Parathyroid adenoma (tissue), 2 donors: ENCODE results near the gene ALPP.

ENCODE experiments used
- H2AFZ ChIP-seq: fragments of 300-600 bp; sonication (generic); one replicate; pipeline ENCODE4 v1.7.0; 2017; ENCODE audit warnings: antibody characterized with exemption, mild to moderate bottlenecking
- H3K27ac ChIP-seq: fragments of 300-600 bp; sonication (generic); one replicate; pipeline ENCODE4 v1.7.0; 2017
- H3K27me3 ChIP-seq: fragments of 300-600 bp; sonication (generic); one replicate; pipeline ENCODE4 v1.7.0; 2017; ENCODE audit warnings: low read length; ENCODE audit not compliant: control insufficient read depth, insufficient read depth
- H3K36me3 ChIP-seq: fragments of 300-600 bp; sonication (generic); one replicate; pipeline ENCODE4 v1.7.0; 2017; ENCODE audit warnings: low read length; ENCODE audit not compliant: control insufficient read depth, insufficient read depth
- H3K4me1 ChIP-seq: fragments of 300-600 bp; sonication (generic); one replicate; pipeline ENCODE4 v1.7.0; 2017; ENCODE audit warnings: control low read depth
- H3K4me2 ChIP-seq: fragments of 300-600 bp; sonication (generic); one replicate; pipeline ENCODE4 v1.7.0; 2017; ENCODE audit warnings: low read length
- H3K4me3 ChIP-seq: fragments of 300-600 bp; sonication (generic); one replicate; pipeline ENCODE4 v1.7.0; 2017; ENCODE audit warnings: low read depth, low read length
- H3K79me2 ChIP-seq: fragments of 300-600 bp; sonication (generic); one replicate; pipeline ENCODE4 v1.7.0; 2017; ENCODE audit warnings: control low read depth
- H3K9ac ChIP-seq: fragments of 300-600 bp; sonication (generic); one replicate; pipeline ENCODE4 v1.7.0; 2017; ENCODE audit warnings: mild to moderate bottlenecking
- H3K9me3 ChIP-seq: fragments of 300-600 bp; sonication (generic); one replicate; pipeline ENCODE4 v1.7.0; 2017; ENCODE audit warnings: low read length; ENCODE audit not compliant: control insufficient read depth
- TF ChIP-seq, protein P1 (sequence below): fragments of 300-600 bp; sonication (generic); IDR thresholded peaks from one replicate; pipeline ENCODE4 v1.7.0; 2017; ENCODE audit warnings: antibody characterized with exemption, mild to moderate bottlenecking
- donor health status: primary hyperparathyroidism.

The ALPP gene

DNA sequence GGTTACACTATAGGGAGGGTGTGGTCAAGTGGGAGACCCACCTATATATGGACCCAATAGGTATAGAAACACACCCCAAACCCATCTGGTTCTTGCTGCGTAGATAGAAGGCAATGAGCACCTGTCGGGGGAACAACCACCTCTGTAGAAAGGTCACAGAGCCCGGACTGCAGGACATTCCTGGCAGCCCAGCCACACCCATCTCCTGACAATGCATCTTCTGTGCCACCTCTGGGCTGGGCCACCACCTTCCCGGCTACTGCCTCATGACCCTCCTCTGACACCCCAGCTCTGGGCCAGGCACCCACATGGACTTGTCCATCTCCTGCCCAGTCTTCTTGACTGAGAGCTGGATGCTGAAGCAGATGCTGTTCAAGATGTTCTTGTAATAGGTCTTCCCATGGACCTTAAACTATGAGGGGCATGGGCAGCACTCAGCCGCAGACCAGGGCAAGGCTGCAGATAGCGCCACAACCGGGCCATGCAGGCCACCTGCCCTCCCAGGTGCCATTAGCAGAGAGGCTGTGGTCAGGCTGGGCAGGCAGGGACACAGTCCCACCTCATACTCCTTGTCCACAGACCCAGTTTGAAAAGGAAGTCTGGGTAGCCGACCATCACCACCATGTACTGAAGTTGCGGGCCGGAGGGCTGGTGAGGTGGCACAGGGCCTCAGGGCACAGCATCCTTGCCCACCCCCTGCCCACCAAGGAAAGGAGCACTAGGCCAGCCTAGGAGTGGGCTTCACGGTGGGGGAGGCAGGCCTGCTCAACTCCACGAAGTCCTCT is 37.4 kb downstream of the ALPP start:
- Histone ChIP-seq H3K79me2 (no peaks in the 10 kb centered on the region), H3K36me3 (no peaks in the 10 kb centered on the region), H2AFZ (no peak overlapping the region), H3K4me1 (peaks cover 4% of the 10 kb centered on the region), H3K27me3 (peaks cover 2% of the 10 kb centered on the region), H3K4me3 (no peak overlapping the region), H3K9ac (no peak overlapping the region), H3K27ac (no peak overlapping the region), H3K9me3 (no peaks in the 10 kb centered on the region), H3K4me2 (no peak overlapping the region)
- TF ChIP-seq, protein P1, sequence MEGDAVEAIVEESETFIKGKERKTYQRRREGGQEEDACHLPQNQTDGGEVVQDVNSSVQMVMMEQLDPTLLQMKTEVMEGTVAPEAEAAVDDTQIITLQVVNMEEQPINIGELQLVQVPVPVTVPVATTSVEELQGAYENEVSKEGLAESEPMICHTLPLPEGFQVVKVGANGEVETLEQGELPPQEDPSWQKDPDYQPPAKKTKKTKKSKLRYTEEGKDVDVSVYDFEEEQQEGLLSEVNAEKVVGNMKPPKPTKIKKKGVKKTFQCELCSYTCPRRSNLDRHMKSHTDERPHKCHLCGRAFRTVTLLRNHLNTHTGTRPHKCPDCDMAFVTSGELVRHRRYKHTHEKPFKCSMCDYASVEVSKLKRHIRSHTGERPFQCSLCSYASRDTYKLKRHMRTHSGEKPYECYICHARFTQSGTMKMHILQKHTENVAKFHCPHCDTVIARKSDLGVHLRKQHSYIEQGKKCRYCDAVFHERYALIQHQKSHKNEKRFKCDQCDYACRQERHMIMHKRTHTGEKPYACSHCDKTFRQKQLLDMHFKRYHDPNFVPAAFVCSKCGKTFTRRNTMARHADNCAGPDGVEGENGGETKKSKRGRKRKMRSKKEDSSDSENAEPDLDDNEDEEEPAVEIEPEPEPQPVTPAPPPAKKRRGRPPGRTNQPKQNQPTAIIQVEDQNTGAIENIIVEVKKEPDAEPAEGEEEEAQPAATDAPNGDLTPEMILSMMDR: no peak

DNA sequence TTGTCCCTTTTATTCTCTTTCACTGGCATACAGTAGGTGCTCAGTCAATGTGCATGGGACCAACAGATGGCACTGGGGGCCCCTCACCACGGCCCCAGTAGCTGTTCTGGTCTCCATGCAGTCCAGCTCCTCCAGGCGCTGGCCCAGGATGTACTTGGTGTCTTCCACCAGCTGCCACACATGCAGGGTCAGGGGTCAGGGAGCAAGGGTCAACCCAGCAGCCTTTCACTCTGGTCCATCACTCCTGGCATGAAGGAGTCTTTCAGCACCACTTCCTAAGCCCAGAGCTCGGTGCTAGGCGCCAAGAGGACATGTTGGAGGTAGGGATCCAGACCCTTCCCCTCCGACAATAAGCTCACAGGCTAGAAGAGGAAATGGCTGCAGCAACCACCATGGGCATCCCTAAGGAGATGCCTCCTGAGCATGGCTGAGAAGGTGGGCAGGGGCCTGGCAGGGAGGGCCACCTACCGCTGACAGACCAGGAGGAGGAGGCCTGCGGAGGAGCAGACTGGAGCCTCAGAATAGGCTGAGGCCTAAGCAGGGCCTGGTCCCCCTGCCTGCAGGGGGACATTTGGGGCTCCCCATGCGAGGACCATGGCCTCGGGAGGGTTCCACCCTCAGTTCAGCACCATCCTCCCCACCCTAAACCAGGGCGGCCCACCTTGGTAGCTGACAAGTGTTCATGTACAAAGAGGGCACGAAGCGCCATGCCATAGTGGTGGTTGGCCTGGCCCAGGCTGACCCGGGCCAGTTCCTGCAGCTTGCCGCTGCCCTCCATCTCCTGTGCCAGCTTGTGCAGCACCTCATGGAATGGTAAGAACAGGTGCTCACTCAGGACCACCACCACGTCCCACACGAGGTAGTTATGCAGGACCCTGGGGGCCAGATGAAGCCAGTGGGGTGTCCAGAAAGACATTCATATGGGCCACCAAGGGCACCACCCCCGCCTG is 38.2 kb downstream of the ALPP start:
- H3K4me2 ChIP-seq: no peak overlapping the region
- H3K4me1 ChIP-seq: peaks cover 4% of the 10 kb centered on the region
- H3K36me3 ChIP-seq: no peaks in the 10 kb centered on the region
- peaks cover 2% of the 10 kb centered on the region for H3K27me3 ChIP-seq
- no peak overlapping the region for H3K9ac ChIP-seq
- no peaks in the 10 kb centered on the region for H3K79me2 ChIP-seq
- no peaks in the 10 kb centered on the region for H3K9me3 ChIP-seq
- no peak overlapping the region for H3K27ac ChIP-seq
- TF ChIP-seq, protein P1: no peak
- H2AFZ ChIP-seq: no peak overlapping the region
- no peak overlapping the region for H3K4me3 ChIP-seq

DNA sequence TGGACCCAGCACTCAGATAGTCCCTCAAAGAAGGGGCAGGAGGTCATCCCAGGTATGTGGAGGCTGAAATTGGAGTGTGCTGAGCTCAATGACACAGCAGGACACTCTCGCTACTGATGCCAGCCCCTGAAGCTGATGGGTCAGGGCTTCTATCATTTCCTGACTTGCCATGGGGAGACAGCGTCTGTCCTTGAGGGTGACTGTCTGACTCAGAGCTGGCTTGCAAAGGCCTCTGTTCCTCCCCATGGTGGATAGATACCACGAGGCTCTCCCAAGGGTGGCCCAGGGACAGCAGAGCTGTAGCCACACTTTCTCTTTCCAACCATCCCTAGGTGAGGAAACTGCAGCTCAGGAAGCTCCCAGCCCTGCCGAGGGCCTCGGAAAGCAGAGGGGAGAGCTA is 38.9 kb downstream of the ALPP start:
- TF ChIP-seq, protein P1: no peak
- no peak overlapping the region for H2AFZ ChIP-seq
- H3K9ac ChIP-seq: no peak overlapping the region
- no peak overlapping the region for H3K27ac ChIP-seq
- no peak overlapping the region for H3K4me3 ChIP-seq
- H3K27me3 ChIP-seq: peaks cover 2% of the 10 kb centered on the region
- H3K79me2 ChIP-seq: no peaks in the 10 kb centered on the region
- H3K4me2 ChIP-seq: no peak overlapping the region
- no peaks in the 10 kb centered on the region for H3K36me3 ChIP-seq
- H3K9me3 ChIP-seq: no peaks in the 10 kb centered on the region
- peaks cover 4% of the 10 kb centered on the region for H3K4me1 ChIP-seq

DNA sequence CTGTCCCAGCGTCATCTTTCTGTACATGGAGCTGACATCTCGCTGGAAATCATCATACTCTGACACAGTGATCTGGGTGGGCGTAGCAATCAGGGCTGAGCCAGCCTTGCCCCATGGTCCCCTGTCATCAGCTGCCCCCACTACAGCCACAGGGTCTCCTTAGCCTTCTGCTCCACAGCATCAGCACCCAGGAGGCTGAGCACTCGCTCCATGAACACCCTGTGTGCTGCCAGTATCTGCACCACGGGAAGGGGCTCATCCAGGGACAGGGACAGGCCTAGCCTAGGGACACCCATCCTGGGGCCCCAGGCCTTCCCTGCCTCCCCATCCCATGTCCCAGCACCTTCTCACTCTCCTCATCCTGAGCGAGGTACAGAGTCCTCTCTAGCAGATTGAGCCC is 39.5 kb downstream of the ALPP start:
- Histone ChIP-seq H3K27ac (no peak overlapping the region), H3K4me3 (no peak overlapping the region), H3K4me2 (no peak overlapping the region), H3K4me1 (peaks cover 4% of the 10 kb centered on the region), H2AFZ (no peak overlapping the region), H3K36me3 (no peaks in the 10 kb centered on the region), H3K9me3 (no peaks in the 10 kb centered on the region), H3K79me2 (no peaks in the 10 kb centered on the region), H3K9ac (no peak overlapping the region), H3K27me3 (peaks cover 2% of the 10 kb centered on the region)
- TF ChIP-seq, protein P1: no peak
